Coronary artery (tissue), 2 donors: ENCODE measurements around the gene TMCC3.

Experiments used
- DNase-seq: peaks from one replicate; pipeline ENCODE4 v3.0.0-alpha.2; 2017; ENCODE audit warnings: low spot score
- H3K27ac ChIP-seq, 2 donors: fragments of 200-600 bp; sonication (generic); one replicate each; pipeline ENCODE4 v1.5.1; 2016 to 2019
- H3K4me3 ChIP-seq: fragments of 200-600 bp; sonication (generic); 2 replicates; pipeline ENCODE4 v1.5.1; 2016; ENCODE audit warnings: mild to moderate bottlenecking, moderate library complexity
- CTCF ChIP-seq: fragments of 200-600 bp; sonication (generic); IDR thresholded peaks from one replicate; pipeline ENCODE4 v1.5.1; 2019; ENCODE audit warnings: antibody characterized with exemption

Gene TMCC3

DNA sequence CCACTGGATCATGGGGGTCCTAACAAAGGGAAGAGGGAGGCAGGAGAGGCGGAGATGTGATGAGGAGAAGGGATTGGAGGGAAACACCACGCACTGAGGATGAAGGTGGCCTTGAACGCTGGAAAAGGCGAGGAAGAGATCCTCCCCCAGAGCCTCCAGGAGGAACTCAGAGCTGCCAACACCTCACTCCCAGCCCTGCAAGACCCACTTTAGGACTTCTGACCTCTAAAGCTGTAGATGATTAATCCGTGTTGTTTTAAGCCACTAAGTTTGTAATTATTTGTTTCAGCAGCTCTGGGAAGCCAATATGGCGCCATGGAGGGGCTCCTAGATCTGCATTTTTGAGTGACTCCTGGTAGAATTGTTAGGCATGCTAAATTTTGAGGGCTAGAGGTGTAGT is 116.1 kb downstream of the TMCC3 start:
- Histone ChIP-seq H3K4me3 (no peak overlapping the region), H3K27ac (no peak overlapping the region)
- DNase-seq = no peak
- TF ChIP-seq CTCF = no peak

DNA sequence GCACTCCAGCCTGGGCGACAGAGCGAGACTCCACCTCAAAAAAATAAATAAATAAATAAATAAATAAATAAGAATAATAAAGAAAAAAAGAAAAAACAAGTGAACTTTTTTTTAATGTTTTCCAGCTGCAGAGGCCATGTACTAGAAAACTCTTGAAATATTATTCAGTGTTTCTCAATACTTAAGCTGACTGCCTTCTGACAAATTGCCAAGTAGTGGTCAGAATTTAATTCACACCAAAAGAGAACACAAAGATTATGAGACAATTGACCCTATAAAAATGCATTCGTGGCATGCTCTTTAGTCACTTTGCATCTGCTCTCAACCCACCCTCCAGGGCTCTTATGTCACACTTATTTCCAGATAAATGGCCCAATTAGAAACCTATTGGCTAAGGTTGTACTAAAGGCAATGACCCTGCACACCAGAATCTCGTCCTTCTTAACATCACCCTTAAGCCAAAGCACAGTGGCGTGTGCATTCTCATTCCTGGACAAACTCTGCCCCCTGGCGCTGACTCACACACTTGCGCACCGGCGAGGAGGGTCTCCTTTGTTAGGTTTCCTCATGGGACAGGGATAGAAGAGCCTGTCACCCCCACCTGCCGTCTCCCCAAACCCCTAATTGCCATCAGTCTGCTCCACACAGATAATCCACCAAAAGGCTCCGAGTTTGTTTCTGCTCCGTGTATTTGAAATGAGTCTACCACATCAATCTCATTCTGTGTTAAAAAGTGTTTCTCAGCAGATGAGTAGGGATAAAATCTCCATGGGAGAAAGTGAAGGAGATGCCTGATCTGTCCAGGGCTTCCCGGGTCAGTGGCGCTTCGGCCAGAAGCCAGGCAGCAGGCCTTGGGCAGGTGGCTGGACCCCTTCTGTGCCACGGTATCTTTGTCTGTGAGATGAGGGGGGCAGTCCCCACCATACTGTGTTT is 117.6 kb downstream of the TMCC3 start:
- no peak for DNase-seq
- Histone ChIP-seq H3K4me3 (no peak overlapping the region), H3K27ac (no peak overlapping the region)
- TF ChIP-seq CTCF = peak; percentile 58

DNA sequence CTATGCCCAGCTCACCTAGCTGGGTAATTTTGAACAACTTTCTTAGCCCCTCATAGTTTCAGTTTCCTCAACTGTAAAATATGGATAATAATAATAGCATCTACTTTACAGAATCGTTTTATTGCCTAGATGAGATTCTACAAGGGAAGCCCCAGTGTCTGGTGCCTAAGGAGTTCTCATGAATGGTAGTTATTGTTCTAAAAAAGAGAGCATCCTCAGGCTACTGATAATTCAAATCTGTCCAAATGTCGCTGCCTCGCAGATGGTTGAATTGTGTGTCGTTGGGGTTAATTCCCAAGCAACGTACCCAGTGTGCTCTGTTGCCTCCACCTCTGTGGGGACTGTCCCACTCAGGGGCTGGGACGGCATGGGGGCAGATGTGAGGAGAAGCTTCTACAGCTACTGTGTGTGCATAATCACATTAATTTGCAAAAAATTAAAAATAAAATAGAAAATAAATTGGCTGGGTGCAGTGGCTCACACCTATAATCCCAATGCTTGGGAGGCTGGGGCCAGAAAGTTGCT is 119.1 kb downstream of the TMCC3 start:
- TF ChIP-seq CTCF = no peak
- H3K4me3 ChIP-seq = no peak overlapping the region
- no peak overlapping the region for H3K27ac ChIP-seq
- DNase-seq = no peak

DNA sequence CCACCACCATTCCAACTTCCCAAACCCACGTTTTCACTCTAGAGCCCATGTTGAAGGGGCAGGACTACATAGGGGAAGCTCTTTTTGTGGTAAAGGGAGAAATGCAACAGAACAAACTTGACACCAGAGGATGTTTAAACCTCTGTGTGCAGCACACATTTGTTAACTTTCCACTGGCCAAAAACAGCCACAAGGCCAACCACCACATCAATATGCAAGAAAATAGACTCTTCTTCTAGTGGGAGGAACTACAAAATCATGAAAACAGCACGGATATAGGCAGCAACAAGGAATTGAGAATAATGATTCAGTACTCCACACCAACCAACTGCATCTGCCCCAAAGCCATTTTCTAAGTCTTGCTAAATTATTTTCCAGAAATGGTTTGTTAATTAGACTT is 124.4 kb downstream of the TMCC3 start:
- TF ChIP-seq CTCF = no peak

More for the DNA sequence above, 124.4 kb downstream of the TMCC3 start:
- DNase-seq = no peak
- no peak overlapping the region for H3K4me3 ChIP-seq
- H3K27ac ChIP-seq = no peak overlapping the region
